ENCODE results near the gene GCNT2.
"Not testable (repeated sequence)": the region's sequence is repeated elsewhere in the genome, so short reads cannot be mapped to it uniquely, and the experiment has no call there.

The GCNT2 gene

GRCh38 chr6:10662207-10662606, 141.1 kb downstream of the GCNT2 start:
- in situ Hi-C loops (cut with MboI; ENCODE audit: low pct_unique_long_range_greater_than_20kb, low sequenced_read_pairs, unreplicated experiment) = no loop called here
- no peak for DNase-seq (ENCODE audit: low spot score)
- TF ChIP-seq CTCF (IDR thresholded peaks at IDR 0.05; ENCODE audit: extremely low read depth, insufficient read depth, missing control alignments) = no peak

- no peak for DNase-seq (ENCODE audit: low spot score)
- no peak for TF ChIP-seq CTCF (IDR thresholded peaks at IDR 0.05; ENCODE audit: extremely low read depth, insufficient read depth, missing control alignments)
- in situ Hi-C loops (cut with MboI; ENCODE audit: low pct_unique_long_range_greater_than_20kb, low sequenced_read_pairs, unreplicated experiment) = no loop called here
Observed at GRCh38 chr6:10662742-10663141, 141.6 kb downstream of the GCNT2 start.

- DNase-seq (ENCODE audit: low spot score); in situ Hi-C loops (cut with MboI; ENCODE audit: low pct_unique_long_range_greater_than_20kb, low sequenced_read_pairs, unreplicated experiment): not testable (repeated sequence)
Observed at GRCh38 chr6:10665595-10665994, 144.4 kb downstream of the GCNT2 start.

- in situ Hi-C loops (cut with MboI; ENCODE audit: low pct_unique_long_range_greater_than_20kb, low sequenced_read_pairs, unreplicated experiment) = no loop called here
- TF ChIP-seq CTCF (IDR thresholded peaks at IDR 0.05; ENCODE audit: extremely low read depth, insufficient read depth, missing control alignments) = no peak
- no peak for DNase-seq (ENCODE audit: low spot score)
Observed at GRCh38 chr6:10668126-10668917, 147.2 kb downstream of the GCNT2 start.

- no peak for TF ChIP-seq CTCF (IDR thresholded peaks at IDR 0.05; ENCODE audit: extremely low read depth, insufficient read depth, missing control alignments)
- in situ Hi-C loops (cut with MboI; ENCODE audit: low pct_unique_long_range_greater_than_20kb, low sequenced_read_pairs, unreplicated experiment) = no loop called here
- DNase-seq (ENCODE audit: low spot score) = no peak
Observed at GRCh38 chr6:10676403-10676802, 155.3 kb downstream of the GCNT2 start.

- no peak for DNase-seq (ENCODE audit: low spot score)
- in situ Hi-C loops (cut with MboI; ENCODE audit: low pct_unique_long_range_greater_than_20kb, low sequenced_read_pairs, unreplicated experiment) = no loop called here
- no peak for TF ChIP-seq CTCF (IDR thresholded peaks at IDR 0.05; ENCODE audit: extremely low read depth, insufficient read depth, missing control alignments)
Observed at GRCh38 chr6:10678456-10678855, 157.3 kb downstream of the GCNT2 start.
